ENCODE results near the gene PRDM16. TPM values are rescaled to one million over a fixed set of nuclear protein-coding genes. Genes with fewer than 3 reads are reported as not detected.

PRDM16 gene
- total and polyA plus RNA-seq, 2 of the 4 experiments (the other 2 are of a cell fraction), result 0.02 TPM; not detected in 1

DNA sequence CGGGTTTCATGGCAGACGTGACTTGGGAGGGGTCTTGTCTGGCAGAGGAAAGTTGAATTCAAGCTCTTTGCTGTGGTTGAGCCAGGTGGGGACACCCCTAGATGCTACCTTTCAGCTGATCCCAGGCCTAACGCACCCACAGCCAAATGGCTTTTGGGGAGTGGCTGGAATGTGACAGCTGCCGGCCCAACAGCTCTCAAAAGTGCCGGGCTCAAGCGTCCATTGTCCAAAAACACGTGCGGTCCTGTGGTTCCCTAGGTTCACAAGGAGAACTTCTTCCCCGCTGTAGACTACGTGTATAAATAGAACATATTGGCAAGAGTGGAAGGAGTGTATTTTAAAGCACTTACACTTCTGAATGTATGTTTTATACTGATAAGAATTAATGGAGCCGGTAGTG is 298.4 kb downstream of the PRDM16 start:
- no peak overlapping the region for H2BK15ac ChIP-seq (ENCODE audit: low read depth, low read length)
- no peaks in the 10 kb centered on the region for H3K36me3 ChIP-seq (ENCODE audit: control insufficient read depth, insufficient read depth, low read length)
- no peak overlapping the region for H4K5ac ChIP-seq (ENCODE audit: low read depth, low read length)
- in situ Hi-C loops (cut with MboI; ENCODE audit: low sequenced_read_pairs), result no loop called here
- dilution Hi-C loops (cut with HindIII; ENCODE audit: low sequenced_read_pairs, unreplicated experiment), result no loop called here
- H3K4ac ChIP-seq (ENCODE audit: low read depth, low read length), result no peak overlapping the region
- no peaks in the 10 kb centered on the region for H3K79me1 ChIP-seq (ENCODE audit: low read depth in 1 of 2, low read length in 2 of 2)
- no peak overlapping the region for H3K27ac ChIP-seq (ENCODE audit: insufficient read depth, low read length)
- no peak overlapping the region for H2BK120ac ChIP-seq (ENCODE audit: low read depth, low read length)
- H3K9me1 ChIP-seq (ENCODE audit: insufficient read depth, low read length), result no peaks in the 10 kb centered on the region
- ChIA-PET POLR2A (ENCODE audit: unreplicated experiment) (no interaction called here), CTCF (no interaction called here)
- intact Hi-C loops (cut with micrococcal nuclease), result no loop called here
- no peak overlapping the region for H2AK5ac ChIP-seq (ENCODE audit: low read depth, low read length)
- no peak overlapping the region for H2BK5ac ChIP-seq (ENCODE audit: low read depth, low read length, poor library complexity, severe bottlenecking)
- no peak for ATAC-seq (ENCODE audit: low read depth)
- H3K14ac ChIP-seq (replicated peaks; ENCODE audit: low read depth, low read length), result no peak overlapping the region
- H3K9me3 ChIP-seq (ENCODE audit: control insufficient read depth, insufficient read depth, low read length), result no peaks in the 10 kb centered on the region
- no peak overlapping the region for H2BK20ac ChIP-seq (ENCODE audit: low read depth, low read length)
- TF ChIP-seq BHLHE40 (IDR thresholded peaks at IDR 0.05; ENCODE audit: low read depth, low read length) (no peak), MAZ (IDR thresholded peaks at IDR 0.05; ENCODE audit: borderline replicate concordance, low read depth, low read length) (no peak)
- TF ChIP-seq, protein P1, sequence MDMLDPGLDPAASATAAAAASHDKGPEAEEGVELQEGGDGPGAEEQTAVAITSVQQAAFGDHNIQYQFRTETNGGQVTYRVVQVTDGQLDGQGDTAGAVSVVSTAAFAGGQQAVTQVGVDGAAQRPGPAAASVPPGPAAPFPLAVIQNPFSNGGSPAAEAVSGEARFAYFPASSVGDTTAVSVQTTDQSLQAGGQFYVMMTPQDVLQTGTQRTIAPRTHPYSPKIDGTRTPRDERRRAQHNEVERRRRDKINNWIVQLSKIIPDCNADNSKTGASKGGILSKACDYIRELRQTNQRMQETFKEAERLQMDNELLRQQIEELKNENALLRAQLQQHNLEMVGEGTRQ (IDR thresholded peaks at IDR 0.05; ENCODE audit: low read depth, low read length), result no peak
- H3K23ac ChIP-seq (ENCODE audit: low read depth, low read length), result no peak overlapping the region
- H4K91ac ChIP-seq (ENCODE audit: insufficient read depth, low read depth, low read length), result no peak overlapping the region
- H3K4me2 ChIP-seq (ENCODE audit: low read depth, low read length), result no peak overlapping the region
- H2AFZ ChIP-seq (replicated peaks; ENCODE audit: low read length, poor library complexity), result no peak overlapping the region
- DNase-seq, result no peak
- no peak overlapping the region for H3K18ac ChIP-seq (ENCODE audit: low read depth, low read length)
- no peak overlapping the region for H2AK9ac ChIP-seq (replicated peaks; ENCODE audit: low read depth, low read length, poor library complexity)
- H4K20me1 ChIP-seq (ENCODE audit: insufficient read depth, low read length), result no peaks in the 10 kb centered on the region
- H3K4me1 ChIP-seq (ENCODE audit: control insufficient read depth, insufficient read depth, low read length), result peaks cover 1% of the 10 kb centered on the region; the same call in 1 of the 2 replicates
- no peak overlapping the region for H3K9ac ChIP-seq (ENCODE audit: low read depth, low read length)
- WGBS, 2 experiments (ENCODE audit: extremely low coverage in 2 of 2, insufficient read length in 1 of 2), result no CpG with 5 or more reads among the region's 11 CpGs
- peaks cover 20% of the 10 kb centered on the region for H3K27me3 ChIP-seq (ENCODE audit: control insufficient read depth, insufficient read depth, low read length)
- BruUV-seq (replicated peaks), result no TSS peak
- H3K56ac ChIP-seq (ENCODE audit: extremely low read depth, insufficient read depth, low read length), result no peak overlapping the region
- H3K4me3 ChIP-seq (ENCODE audit: insufficient read depth, low read depth, low read length), result no peak overlapping the region
- H4K8ac ChIP-seq (ENCODE audit: low read depth in 2 of 2, low read length in 2 of 2), result no peak overlapping the region
